ENCODE measurements around the gene MALT1. TPM values are rescaled to one million over a fixed set of nuclear protein-coding genes. Genes with fewer than 3 reads are reported as not detected.

The MALT1 gene
- total and polyA plus RNA-seq, 2 donors (not counting 1 experiment from before 2014, with no cell fraction given), result 18.0 to 25.5 TPM

DNA sequence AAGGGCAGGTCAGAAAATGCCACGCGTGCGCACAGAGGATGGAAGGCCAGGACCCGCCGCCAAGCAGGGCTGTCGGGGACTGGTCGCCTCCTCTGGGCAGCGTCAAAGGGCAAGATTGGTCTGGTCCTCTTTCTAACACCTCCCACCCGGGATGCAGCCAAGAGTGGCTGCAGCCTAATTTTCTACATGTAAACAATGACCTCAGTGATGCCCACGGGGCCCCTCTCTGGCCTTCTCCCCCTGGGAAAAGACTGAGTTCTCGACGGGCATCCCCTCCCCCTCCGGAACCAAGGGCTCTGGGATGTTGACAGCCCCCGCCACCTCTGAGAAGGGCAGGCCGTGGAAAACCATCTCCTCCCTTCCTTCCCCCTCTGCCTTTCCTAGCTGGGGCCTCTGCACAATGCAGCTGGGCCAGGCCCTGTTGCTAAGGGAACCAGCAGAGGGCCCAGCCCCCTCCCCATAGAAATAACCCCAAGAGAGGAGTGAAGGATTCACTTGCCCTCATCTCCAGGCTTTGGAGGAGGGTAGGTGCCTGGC, 113.4 kb downstream of the MALT1 start:
- Histone ChIP-seq H3K27ac (ENCODE audit: insufficient read depth, low read length) (no peak overlapping the region), H3K36me3 (ENCODE audit: control insufficient read depth, insufficient read depth, low read length) (no peaks in the 10 kb centered on the region), H3K9ac (ENCODE audit: insufficient read depth, low read length) (no peak overlapping the region), H3K79me2 (ENCODE audit: control insufficient read depth, insufficient read depth, low read length) (no peaks in the 10 kb centered on the region), H3K4me2 (ENCODE audit: extremely low read depth, insufficient read depth, low read length) (peak overlapping the region; percentile 19), H3K4me3 (replicated peaks in 1 of 4; ENCODE audit: control extremely low read depth in 1 of 4, insufficient read depth in 1 of 4, low read depth in 3 of 4, low read length in 4 of 4) (no peak overlapping the region), H3K4me1 (ENCODE audit: control insufficient read depth, extremely low read depth, insufficient read depth, low read length) (peaks cover 14% of the 10 kb centered on the region), H4K20me1 (ENCODE audit: control insufficient read depth, extremely low read depth, insufficient read depth, low read length) (no peaks in the 10 kb centered on the region), H3K27me3 (ENCODE audit: control insufficient read depth, insufficient read depth, low read length) (no peaks in the 10 kb centered on the region), H3K9me3 (ENCODE audit: control insufficient read depth, insufficient read depth, low read depth, low read length) (no peaks in the 10 kb centered on the region), H2AFZ (ENCODE audit: low read length) (no peak overlapping the region)
- no peak for TF ChIP-seq EZH2 (IDR thresholded peaks at IDR 0.05; ENCODE audit: low read length, missing control alignments)
- TF ChIP-seq, protein P1, sequence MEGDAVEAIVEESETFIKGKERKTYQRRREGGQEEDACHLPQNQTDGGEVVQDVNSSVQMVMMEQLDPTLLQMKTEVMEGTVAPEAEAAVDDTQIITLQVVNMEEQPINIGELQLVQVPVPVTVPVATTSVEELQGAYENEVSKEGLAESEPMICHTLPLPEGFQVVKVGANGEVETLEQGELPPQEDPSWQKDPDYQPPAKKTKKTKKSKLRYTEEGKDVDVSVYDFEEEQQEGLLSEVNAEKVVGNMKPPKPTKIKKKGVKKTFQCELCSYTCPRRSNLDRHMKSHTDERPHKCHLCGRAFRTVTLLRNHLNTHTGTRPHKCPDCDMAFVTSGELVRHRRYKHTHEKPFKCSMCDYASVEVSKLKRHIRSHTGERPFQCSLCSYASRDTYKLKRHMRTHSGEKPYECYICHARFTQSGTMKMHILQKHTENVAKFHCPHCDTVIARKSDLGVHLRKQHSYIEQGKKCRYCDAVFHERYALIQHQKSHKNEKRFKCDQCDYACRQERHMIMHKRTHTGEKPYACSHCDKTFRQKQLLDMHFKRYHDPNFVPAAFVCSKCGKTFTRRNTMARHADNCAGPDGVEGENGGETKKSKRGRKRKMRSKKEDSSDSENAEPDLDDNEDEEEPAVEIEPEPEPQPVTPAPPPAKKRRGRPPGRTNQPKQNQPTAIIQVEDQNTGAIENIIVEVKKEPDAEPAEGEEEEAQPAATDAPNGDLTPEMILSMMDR (conservative IDR thresholded peaks at IDR 0.05 in 1 of 2, IDR thresholded peaks at IDR 0.05 in 1 of 2; ENCODE audit: low read depth in 1 of 2, low read length in 2 of 2), result no peak
- peak in 1 of 2 donors; percentile 56 for DNase-seq (ENCODE audit: low read depth in 2 of 2)

- Histone ChIP-seq H3K27ac (ENCODE audit: insufficient read depth, low read length) (no peak overlapping the region), H3K9ac (ENCODE audit: insufficient read depth, low read length) (no peak overlapping the region), H3K36me3 (ENCODE audit: control insufficient read depth, insufficient read depth, low read length) (no peaks in the 10 kb centered on the region), H3K4me2 (ENCODE audit: extremely low read depth, insufficient read depth, low read length) (peak overlapping the region; percentile 41), H3K4me1 (ENCODE audit: control insufficient read depth, extremely low read depth, insufficient read depth, low read length) (peaks cover 17% of the 10 kb centered on the region), H3K79me2 (ENCODE audit: control insufficient read depth, insufficient read depth, low read length) (no peaks in the 10 kb centered on the region), H3K9me3 (ENCODE audit: control insufficient read depth, insufficient read depth, low read depth, low read length) (no peaks in the 10 kb centered on the region), H2AFZ (ENCODE audit: low read length) (no peak overlapping the region), H3K4me3 (replicated peaks in 1 of 4; ENCODE audit: control extremely low read depth in 1 of 4, insufficient read depth in 1 of 4, low read depth in 3 of 4, low read length in 4 of 4) (no peak overlapping the region), H4K20me1 (ENCODE audit: control insufficient read depth, extremely low read depth, insufficient read depth, low read length) (no peaks in the 10 kb centered on the region), H3K27me3 (ENCODE audit: control insufficient read depth, insufficient read depth, low read length) (no peaks in the 10 kb centered on the region)
- peak; percentile 77 to 96 for DNase-seq (ENCODE audit: low read depth in 2 of 2)
- TF ChIP-seq, protein P1 (conservative IDR thresholded peaks at IDR 0.05 in 1 of 2, IDR thresholded peaks at IDR 0.05 in 1 of 2; ENCODE audit: low read depth in 1 of 2, low read length in 2 of 2), result no peak
- no peak for TF ChIP-seq EZH2 (IDR thresholded peaks at IDR 0.05; ENCODE audit: low read length, missing control alignments)
Observed at GRCh38 chr18:58785171-58785805, 114.0 kb downstream of the MALT1 start.

DNA sequence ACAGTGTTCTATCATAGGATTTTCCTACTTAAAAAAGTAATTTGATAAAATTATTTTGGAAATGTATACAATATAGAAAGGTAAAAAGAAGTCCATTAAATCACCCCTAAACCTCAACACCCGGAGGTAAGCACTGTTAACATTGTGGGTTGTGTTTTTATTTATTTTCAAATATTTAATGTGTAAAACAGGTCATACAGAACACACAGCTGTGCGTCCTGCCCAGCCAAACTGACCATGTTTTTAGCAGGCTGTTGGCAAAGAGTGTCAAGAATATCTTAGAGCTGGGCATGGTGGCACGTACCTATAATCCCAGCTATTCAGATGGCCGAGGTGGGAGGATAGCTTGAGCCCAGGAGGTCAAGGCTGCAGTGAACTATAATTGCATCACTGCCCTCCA, 114.6 kb downstream of the MALT1 start:
- H3K4me3 ChIP-seq (replicated peaks in 1 of 4; ENCODE audit: control extremely low read depth in 1 of 4, insufficient read depth in 1 of 4, low read depth in 3 of 4, low read length in 4 of 4), result no peak overlapping the region
- H2AFZ ChIP-seq (ENCODE audit: low read length), result no peak overlapping the region
- no peaks in the 10 kb centered on the region for H3K79me2 ChIP-seq (ENCODE audit: control insufficient read depth, insufficient read depth, low read length)
- no peak overlapping the region for H3K4me2 ChIP-seq (ENCODE audit: extremely low read depth, insufficient read depth, low read length)
- no peak overlapping the region for H3K9ac ChIP-seq (ENCODE audit: insufficient read depth, low read length)
- H3K27ac ChIP-seq (ENCODE audit: insufficient read depth, low read length), result no peak overlapping the region
- H4K20me1 ChIP-seq (ENCODE audit: control insufficient read depth, extremely low read depth, insufficient read depth, low read length), result no peaks in the 10 kb centered on the region
- DNase-seq (ENCODE audit: low read depth in 2 of 2), result no peak
- H3K36me3 ChIP-seq (ENCODE audit: control insufficient read depth, insufficient read depth, low read length), result no peaks in the 10 kb centered on the region
- H3K9me3 ChIP-seq (ENCODE audit: control insufficient read depth, insufficient read depth, low read depth, low read length), result no peaks in the 10 kb centered on the region
- no peaks in the 10 kb centered on the region for H3K27me3 ChIP-seq (ENCODE audit: control insufficient read depth, insufficient read depth, low read length)
- no peak for TF ChIP-seq EZH2 (IDR thresholded peaks at IDR 0.05; ENCODE audit: low read length, missing control alignments)
- TF ChIP-seq, protein P1 (conservative IDR thresholded peaks at IDR 0.05 in 1 of 2, IDR thresholded peaks at IDR 0.05 in 1 of 2; ENCODE audit: low read depth in 1 of 2, low read length in 2 of 2), result no peak
- H3K4me1 ChIP-seq (ENCODE audit: control insufficient read depth, extremely low read depth, insufficient read depth, low read length), result peaks cover 17% of the 10 kb centered on the region
